Retinal pigment epithelial cell (primary cell): ENCODE results near the gene HSPA2.

ENCODE experiments used
- DNase-seq: peaks from one replicate; pipeline ENCODE4 v3.0.0-alpha.2; 2010; ENCODE audit warnings: low read depth
- H3K4me3 ChIP-seq: 2 replicates; pipeline ENCODE4 v1.5.1; 2011; ENCODE audit warnings: mild to moderate bottlenecking, low read length, control low read depth, moderate library complexity
- TF ChIP-seq, protein P1 (sequence below): conservative IDR thresholded peaks from 2 replicates; pipeline ENCODE4 v1.5.1; 2011; ENCODE audit warnings: low read depth, low read length, control low read depth, inconsistent platforms

HSPA2 gene

DNA sequence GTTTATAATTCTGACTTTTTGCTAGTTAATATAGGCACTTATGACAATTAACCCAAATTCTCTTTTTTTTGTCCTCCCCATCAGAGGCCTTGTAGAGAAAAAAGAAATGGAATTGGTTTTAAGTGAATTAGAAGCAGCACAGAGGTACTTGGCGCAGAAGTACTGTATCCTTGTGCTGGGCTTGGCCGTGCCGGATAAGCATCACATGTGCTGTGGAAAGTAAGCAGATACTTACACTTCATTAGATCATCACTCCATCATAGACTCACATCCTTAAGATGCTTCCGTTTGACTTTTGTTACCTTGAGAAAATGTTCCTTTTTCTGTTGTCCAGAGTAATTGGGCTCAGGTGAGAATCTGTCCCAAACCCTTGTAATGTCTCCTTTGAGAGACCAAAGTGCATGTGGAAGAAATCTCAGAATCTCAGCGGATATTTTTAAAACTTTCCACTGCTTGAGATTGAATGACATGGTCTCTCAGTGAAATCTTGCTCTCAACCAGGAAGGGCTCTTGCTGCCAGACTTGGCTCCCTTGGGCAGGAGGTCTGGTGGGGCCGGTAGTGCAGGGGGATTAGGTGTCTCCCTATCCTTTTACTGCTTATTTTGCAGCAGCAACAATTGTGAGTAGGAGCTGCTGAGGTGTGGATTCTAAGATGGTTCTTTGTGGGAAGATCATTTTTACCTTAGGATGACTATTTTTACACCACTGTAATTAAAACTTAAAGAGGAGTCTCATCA, 34.0 kb downstream of the HSPA2 start:
- TF ChIP-seq, protein P1, sequence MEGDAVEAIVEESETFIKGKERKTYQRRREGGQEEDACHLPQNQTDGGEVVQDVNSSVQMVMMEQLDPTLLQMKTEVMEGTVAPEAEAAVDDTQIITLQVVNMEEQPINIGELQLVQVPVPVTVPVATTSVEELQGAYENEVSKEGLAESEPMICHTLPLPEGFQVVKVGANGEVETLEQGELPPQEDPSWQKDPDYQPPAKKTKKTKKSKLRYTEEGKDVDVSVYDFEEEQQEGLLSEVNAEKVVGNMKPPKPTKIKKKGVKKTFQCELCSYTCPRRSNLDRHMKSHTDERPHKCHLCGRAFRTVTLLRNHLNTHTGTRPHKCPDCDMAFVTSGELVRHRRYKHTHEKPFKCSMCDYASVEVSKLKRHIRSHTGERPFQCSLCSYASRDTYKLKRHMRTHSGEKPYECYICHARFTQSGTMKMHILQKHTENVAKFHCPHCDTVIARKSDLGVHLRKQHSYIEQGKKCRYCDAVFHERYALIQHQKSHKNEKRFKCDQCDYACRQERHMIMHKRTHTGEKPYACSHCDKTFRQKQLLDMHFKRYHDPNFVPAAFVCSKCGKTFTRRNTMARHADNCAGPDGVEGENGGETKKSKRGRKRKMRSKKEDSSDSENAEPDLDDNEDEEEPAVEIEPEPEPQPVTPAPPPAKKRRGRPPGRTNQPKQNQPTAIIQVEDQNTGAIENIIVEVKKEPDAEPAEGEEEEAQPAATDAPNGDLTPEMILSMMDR: no peak

DNA sequence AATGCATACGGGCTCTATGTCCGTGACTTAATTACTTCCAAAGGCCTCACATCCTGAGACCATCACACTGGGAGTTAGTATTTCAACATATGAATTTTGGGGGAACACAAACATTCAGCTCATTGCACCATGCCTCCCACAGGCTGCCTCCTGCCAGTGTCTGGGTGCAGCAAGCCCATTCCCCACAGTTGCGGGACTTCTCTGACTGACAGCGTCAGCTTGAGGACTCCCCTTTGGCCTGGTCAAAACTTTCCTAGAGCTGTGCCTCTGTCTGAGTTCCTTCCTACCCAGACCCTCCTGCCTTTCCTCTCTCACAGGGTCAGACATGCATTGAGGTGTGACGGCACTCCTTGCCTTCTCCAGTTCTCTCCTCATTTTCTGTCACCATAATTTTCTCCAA, 36.7 kb downstream of the HSPA2 start:
- no peak for DNase-seq
- TF ChIP-seq, protein P1: no peak
- H3K4me3 ChIP-seq: no peak overlapping the region

More for the DNA sequence above, 34.0 kb downstream of the HSPA2 start:
- no peak for DNase-seq
- H3K4me3 ChIP-seq: no peak overlapping the region

DNA sequence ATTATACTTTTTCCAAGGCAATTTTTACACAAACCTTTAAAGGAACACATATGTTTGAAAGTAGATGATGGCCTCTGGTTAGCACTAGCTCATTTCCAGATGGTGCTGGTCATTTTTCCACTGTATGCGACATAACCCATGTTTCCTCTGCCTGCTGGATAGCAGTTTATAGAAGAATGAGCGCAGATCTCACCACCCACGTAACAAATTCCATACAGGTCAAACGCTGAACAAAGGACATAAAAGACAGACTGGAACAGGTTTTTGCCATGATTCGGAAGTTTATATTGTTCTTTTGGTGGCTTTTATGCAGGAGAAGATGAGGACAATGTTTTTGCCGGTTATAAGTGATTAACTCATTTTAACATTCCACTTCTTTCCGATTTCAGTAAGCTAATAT, 39.9 kb downstream of the HSPA2 start:
- TF ChIP-seq, protein P1: no peak
- no peak for DNase-seq
- H3K4me3 ChIP-seq: no peak overlapping the region

DNA sequence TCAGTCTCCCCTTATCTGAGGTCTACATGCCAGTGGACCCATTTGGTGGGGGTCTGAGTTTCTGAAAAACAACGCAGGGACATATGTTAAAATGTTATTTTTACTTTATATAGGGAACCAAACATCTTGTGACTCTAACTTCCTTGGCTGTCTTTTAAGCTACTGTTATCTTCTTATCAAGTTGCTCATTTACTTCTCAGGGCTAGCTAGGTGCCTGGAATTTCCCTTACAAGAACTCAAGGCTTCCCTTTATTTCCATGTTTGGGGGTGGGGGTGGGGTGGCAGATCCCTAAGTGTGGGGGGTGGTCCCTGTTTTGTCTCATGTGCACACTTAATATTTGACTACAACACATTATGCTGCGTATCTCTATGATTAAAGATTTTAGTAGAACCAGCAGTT, 40.8 kb downstream of the HSPA2 start:
- no peak overlapping the region for H3K4me3 ChIP-seq

DNA sequence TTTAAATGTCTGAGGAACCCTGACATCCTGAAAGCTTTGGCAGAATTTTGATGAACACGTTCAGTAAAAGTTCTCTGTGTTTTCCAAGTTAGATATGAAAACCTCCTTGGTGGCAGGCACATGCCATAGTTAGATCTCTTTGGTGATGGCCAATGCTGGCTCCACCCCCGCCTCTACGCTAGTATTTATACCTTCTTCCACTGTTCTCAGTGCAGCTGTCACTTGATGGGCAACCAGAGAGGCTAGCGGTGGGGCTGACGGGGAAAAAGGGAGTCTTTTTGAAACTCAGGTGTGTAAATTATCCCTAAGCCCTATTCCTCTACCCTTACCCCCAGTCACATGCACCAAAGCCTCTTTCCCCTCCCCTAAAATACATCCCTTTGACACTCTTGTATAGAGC, 41.3 kb downstream of the HSPA2 start:
- no peak for DNase-seq
- TF ChIP-seq, protein P1: no peak
- no peak overlapping the region for H3K4me3 ChIP-seq

More for the DNA sequence above, 40.8 kb downstream of the HSPA2 start:
- no peak for DNase-seq
- TF ChIP-seq, protein P1: no peak

DNA sequence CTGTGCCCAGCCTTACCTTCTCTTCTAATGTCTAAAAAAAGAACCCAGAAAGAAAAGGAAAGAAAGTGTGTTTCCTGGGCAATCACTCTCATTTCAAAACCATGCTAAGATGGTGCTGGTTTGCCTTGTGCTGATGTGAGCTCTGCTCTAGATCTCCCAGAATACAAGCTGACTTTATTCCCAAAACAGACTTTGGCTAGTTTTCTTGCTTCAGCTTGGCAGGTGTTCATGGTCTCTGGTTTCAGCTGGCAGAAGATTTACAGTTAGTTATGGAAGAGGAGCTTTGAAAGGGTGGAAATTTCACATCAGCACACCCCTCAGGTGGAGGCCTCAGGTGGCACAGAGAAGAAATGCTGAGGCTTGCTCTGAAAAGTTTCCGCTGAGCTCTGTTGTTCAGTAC, 43.6 kb downstream of the HSPA2 start:
- no peak overlapping the region for H3K4me3 ChIP-seq
- no peak for DNase-seq
- TF ChIP-seq, protein P1: no peak

DNA sequence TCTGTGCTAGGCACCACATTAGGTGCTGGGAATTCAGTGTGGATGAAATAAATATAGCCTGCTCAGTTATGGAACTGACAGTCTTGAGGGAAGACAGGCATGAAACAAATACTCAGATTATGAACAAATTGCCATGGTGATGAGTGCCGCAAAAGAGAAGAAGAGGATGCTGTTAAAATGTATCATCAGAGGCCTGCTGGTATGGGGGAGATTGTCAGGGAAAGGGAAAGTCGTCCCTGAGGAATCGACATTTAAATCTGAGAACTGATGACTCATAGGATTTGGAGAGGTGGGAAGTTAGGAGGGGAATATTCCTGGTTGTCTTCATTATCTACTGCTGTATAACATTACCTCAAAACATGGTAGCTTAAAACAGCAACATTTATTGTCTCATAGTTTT, 51.3 kb downstream of the HSPA2 start:
- no peak for DNase-seq
- TF ChIP-seq, protein P1: no peak
- H3K4me3 ChIP-seq: no peak overlapping the region
